Measurements from ENCODE around the gene RGS6.

GRCh38 chr14:72522847-72523246 lies 590.6 kb downstream of the RGS6 start:
- no peak for TF ChIP-seq CTCF (IDR thresholded peaks at IDR 0.05)
- no peak for TF ChIP-seq POLR2A (IDR thresholded peaks at IDR 0.05)
